Measurements from ENCODE around the gene CDX1. TPM values are rescaled to one million over a fixed set of nuclear protein-coding genes. Genes with fewer than 3 reads are reported as not detected.
A peak's percentile ranks its signal among the peaks of the same experiment; 100 is the strongest.

The CDX1 gene
- total and polyA plus RNA-seq, 3 experiments from 2014 or later = not detected

DNA sequence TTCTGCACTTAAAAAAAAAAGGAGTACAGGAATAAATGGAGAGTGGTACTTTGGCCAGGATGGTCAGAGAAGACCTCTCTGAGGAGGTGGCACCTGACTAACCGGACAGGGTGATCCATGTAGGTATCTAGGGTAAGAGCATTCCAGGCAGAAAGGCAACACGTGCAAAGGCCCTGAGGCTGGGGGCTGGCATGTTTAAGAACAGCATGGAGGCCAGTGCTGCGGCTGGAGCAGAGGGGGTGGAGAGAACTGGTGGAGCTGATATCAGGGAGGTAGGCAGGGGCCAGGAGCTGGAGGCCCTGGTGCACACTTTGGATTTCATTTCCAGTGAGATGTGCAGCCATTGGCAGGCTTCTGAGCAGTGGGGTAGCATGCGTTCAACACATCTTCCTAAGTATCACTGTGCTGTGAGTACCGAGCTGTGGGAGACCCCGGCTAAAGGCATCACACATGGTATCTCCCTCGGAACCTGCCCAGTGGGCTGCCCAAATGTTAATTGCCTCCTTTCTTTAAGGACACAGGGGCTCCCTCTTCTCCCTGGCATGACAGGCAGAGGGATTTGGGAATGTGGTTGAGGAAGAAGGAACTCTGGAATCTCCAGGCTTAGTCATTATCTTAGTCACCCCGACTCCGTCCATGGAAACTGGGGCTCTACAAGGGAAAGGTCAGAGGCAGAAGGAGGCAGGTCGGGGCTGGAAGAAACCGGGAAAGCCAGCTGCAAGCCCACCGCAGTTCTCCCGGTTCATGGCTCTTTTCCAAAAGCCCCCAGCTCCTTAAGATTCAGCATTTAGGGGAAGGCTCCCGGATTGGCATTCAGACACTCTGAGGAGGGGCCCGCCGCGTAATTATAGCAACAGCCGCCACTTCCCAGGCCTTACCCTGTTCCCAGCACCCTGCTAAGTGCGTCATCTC is 41.9 kb downstream of the CDX1 start:
- no peak for DNase-seq
- Histone ChIP-seq H3K27ac (ENCODE audit: low read depth, low read length) (no peak overlapping the region), H3K36me3 (ENCODE audit: insufficient read depth, low read length) (no peaks in the 10 kb centered on the region), H3K9me3 (ENCODE audit: low read length) (no peaks in the 10 kb centered on the region), H3K4me1 (ENCODE audit: insufficient read depth, low read length) (peaks cover 16% of the 10 kb centered on the region), H3K27me3 (ENCODE audit: insufficient read depth, low read length, poor library complexity, severe bottlenecking) (no peaks in the 10 kb centered on the region), H3K4me3 (ENCODE audit: low read length) (peak overlapping the region; percentile 1)
- Mint-ChIP-seq H3K4me1 (peaks cover 18 to 31% (median 21%) of the 10 kb centered on the region in 3 donors), H3K27ac (peak overlapping the region in 2 of 8 donors; percentile 26 to 31), H3K4me3 (peak overlapping the region in 6 of 7 donors; percentile 56 to 81 (median 68)), H3K36me3 (no peaks in the 10 kb centered on the region), H3K27me3 (peaks cover 9 to 21% of the 10 kb centered on the region in 2 donors), H3K9me3 (no peaks in the 10 kb centered on the region)
- POLR2A ChIA-PET = no interaction called here
- CTCF ChIA-PET = interaction anchor here (1.5 to 2.7 kb wide), 4 partner anchors 9 to 374 kb away, joined by 3 to 11 read pairs (median 4); no protein-coding TSS in a partner anchor

DNA sequence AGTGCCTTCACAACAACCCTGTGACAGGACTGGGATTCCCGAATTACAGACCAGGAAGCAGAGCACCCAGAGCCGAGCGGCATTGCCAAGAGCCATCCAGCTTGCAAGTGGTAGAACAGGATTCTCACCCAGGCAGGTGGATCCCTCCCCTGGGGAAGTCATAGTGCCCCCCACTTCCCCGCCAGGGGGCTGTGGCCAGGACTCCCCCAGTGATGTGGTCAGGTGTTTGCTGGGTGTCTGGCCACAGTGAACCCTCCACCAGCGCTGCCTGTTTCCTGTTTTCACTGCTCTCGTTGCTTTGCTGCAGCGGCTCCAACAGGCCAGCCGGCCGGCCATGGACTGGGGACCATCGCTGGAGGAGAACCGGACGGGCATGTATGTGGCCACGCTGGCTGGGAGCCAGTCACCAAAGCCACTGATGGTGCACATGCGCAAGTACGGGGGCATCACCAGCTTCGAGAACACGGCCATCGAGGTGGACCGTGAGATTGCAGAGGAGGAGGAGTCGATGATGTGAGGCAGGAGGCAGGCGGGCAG is 42.6 kb downstream of the CDX1 start:
- H3K27ac Mint-ChIP-seq = peak overlapping the region in 1 of 8 donors; percentile 10
- H3K9me3 Mint-ChIP-seq = no peaks in the 10 kb centered on the region
- no peak overlapping the region for H3K27ac ChIP-seq (ENCODE audit: low read depth, low read length)
- peaks cover 16% of the 10 kb centered on the region for H3K4me1 ChIP-seq (ENCODE audit: insufficient read depth, low read length)
- H3K27me3 ChIP-seq (ENCODE audit: insufficient read depth, low read length, poor library complexity, severe bottlenecking) = no peaks in the 10 kb centered on the region
- no peaks in the 10 kb centered on the region for H3K36me3 ChIP-seq (ENCODE audit: insufficient read depth, low read length)
- POLR2A ChIA-PET = interaction anchor here (0.9 kb wide), 1 partner anchor 12 kb away, joined by 3 read pairs; no protein-coding TSS in a partner anchor
- peaks cover 9 to 21% of the 10 kb centered on the region in 2 donors for H3K27me3 Mint-ChIP-seq
- H3K4me3 ChIP-seq (ENCODE audit: low read length) = peak overlapping the region; percentile 1
- H3K4me3 Mint-ChIP-seq = peak overlapping the region in 6 of 7 donors; percentile 56 to 81 (median 68)
- peak in 3 of 5 donors; percentile 56 to 63 (median 57) for DNase-seq
- H3K36me3 Mint-ChIP-seq = no peaks in the 10 kb centered on the region
- H3K4me1 Mint-ChIP-seq = peaks cover 18 to 31% (median 21%) of the 10 kb centered on the region in 3 donors
- CTCF ChIA-PET = interaction anchor here (1.5 to 2.7 kb wide), 4 partner anchors 9 to 375 kb away, joined by 3 to 11 read pairs (median 4); no protein-coding TSS in a partner anchor
- H3K9me3 ChIP-seq (ENCODE audit: low read length) = no peaks in the 10 kb centered on the region

DNA sequence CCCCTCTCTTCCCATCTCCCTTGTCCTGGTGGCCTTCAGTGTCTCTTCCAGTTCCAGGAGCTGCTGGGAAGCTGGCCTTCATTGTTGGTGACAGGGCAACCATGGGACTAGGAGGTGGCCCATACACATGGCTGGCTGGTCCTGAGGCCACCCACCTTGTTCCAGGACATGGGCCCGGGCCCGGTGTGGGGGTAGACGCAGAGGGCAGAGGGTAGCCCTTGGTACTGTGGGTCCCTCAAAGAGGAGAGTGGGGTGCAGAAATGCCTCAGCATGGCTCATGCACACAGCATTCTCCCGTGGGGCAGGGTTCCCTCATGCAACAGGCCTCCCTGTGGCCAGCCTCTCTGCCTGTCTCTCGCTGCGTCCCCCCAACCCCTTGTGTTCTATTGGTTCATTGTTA is 44.1 kb downstream of the CDX1 start:
- Mint-ChIP-seq H3K9me3 (no peaks in the 10 kb centered on the region), H3K4me3 (no peak overlapping the region), H3K27ac (no peak overlapping the region), H3K36me3 (no peaks in the 10 kb centered on the region), H3K4me1 (peaks cover 18 to 31% (median 21%) of the 10 kb centered on the region in 3 donors), H3K27me3 (peaks cover 9 to 19% of the 10 kb centered on the region in 2 donors)
- H3K9me3 ChIP-seq (ENCODE audit: low read length) = no peaks in the 10 kb centered on the region
- CTCF ChIA-PET = no interaction called here
- no peak for DNase-seq
- no peaks in the 10 kb centered on the region for H3K27me3 ChIP-seq (ENCODE audit: insufficient read depth, low read length, poor library complexity, severe bottlenecking)
- no peaks in the 10 kb centered on the region for H3K36me3 ChIP-seq (ENCODE audit: insufficient read depth, low read length)
- POLR2A ChIA-PET = no interaction called here
- peaks cover 16% of the 10 kb centered on the region for H3K4me1 ChIP-seq (ENCODE audit: insufficient read depth, low read length)
- H3K4me3 ChIP-seq (ENCODE audit: low read length) = no peak overlapping the region
- no peak overlapping the region for H3K27ac ChIP-seq (ENCODE audit: low read depth, low read length)

DNA sequence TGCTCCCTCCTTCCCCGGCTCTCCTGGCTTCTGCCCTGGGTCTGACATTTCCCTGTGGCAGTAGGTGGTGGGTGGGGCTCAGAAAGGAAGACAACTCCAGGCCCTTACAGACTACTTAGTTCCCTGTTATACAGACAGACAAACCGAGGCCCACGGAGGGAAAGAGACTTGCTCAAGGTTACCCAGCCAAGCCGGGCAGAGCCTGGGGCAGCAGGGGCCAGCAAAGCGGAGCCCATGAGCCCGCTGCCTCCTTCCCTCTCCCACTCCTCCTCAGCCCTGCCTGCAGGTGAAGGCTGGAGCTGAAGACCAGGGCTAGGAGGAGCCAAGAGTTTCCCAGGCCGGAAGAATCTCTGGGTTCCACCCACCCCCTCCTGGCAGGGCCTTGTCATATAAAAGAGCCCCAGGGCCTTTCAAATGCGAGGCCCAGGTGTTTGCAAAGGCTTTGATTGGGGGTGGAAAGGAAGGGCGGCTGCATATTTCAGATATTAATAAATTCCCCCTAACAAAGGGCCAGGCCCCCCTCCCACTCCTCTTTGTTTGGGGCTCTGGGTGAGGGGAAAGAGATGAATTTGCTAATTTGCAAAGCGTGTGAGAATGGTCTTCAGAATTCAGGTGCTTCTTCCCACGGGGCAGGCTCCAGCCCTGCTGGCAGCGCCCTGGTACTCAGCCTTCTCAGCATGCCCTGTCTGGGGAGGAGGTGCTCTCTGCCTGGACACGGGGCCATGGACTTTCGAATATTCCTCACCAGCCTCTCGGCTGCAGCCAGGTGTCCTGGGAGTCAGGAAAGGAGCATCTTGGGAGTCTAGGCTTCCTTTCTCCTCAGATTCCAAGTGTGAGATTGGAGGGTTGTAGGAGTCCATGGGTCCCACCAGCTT is 44.8 kb downstream of the CDX1 start:
- Mint-ChIP-seq H3K36me3 (no peaks in the 10 kb centered on the region), H3K9me3 (no peaks in the 10 kb centered on the region), H3K27me3 (peaks cover 9 to 18% of the 10 kb centered on the region in 2 donors), H3K27ac (no peak overlapping the region), H3K4me1 (peaks cover 18 to 28% (median 21%) of the 10 kb centered on the region in 3 donors), H3K4me3 (no peak overlapping the region)
- H3K27me3 ChIP-seq (ENCODE audit: insufficient read depth, low read length, poor library complexity, severe bottlenecking) = no peaks in the 10 kb centered on the region
- ChIA-PET POLR2A (no interaction called here), CTCF (interaction anchor here (0.8 kb wide), 1 partner anchor 49 kb away, joined by 3 read pairs; no protein-coding TSS in a partner anchor)
- no peaks in the 10 kb centered on the region for H3K9me3 ChIP-seq (ENCODE audit: low read length)
- no peak for DNase-seq
- H3K36me3 ChIP-seq (ENCODE audit: insufficient read depth, low read length) = no peaks in the 10 kb centered on the region
- H3K4me1 ChIP-seq (ENCODE audit: insufficient read depth, low read length) = peaks cover 16% of the 10 kb centered on the region
- H3K27ac ChIP-seq (ENCODE audit: low read depth, low read length) = no peak overlapping the region
- H3K4me3 ChIP-seq (ENCODE audit: low read length) = no peak overlapping the region

- no peaks in the 10 kb centered on the region for H3K36me3 ChIP-seq (ENCODE audit: insufficient read depth, low read length)
- H3K9me3 ChIP-seq (ENCODE audit: low read length) = no peaks in the 10 kb centered on the region
- no peaks in the 10 kb centered on the region for H3K27me3 ChIP-seq (ENCODE audit: insufficient read depth, low read length, poor library complexity, severe bottlenecking)
- H3K27ac ChIP-seq (ENCODE audit: low read depth, low read length) = no peak overlapping the region
- no peak overlapping the region for H3K27ac Mint-ChIP-seq
- no peak for DNase-seq
- H3K9me3 Mint-ChIP-seq = no peaks in the 10 kb centered on the region
- peaks cover 12 to 16% (median 15%) of the 10 kb centered on the region in 3 donors for H3K4me1 Mint-ChIP-seq
- H3K4me1 ChIP-seq (ENCODE audit: insufficient read depth, low read length) = peaks cover 13% of the 10 kb centered on the region
- H3K4me3 Mint-ChIP-seq = no peak overlapping the region
- ChIA-PET POLR2A (no interaction called here), CTCF (interaction anchor here (2.1 kb wide), 1 partner anchor 51 kb away, joined by 6 read pairs; no protein-coding TSS in a partner anchor)
- no peaks in the 10 kb centered on the region for H3K36me3 Mint-ChIP-seq
- H3K27me3 Mint-ChIP-seq = peaks cover 6 to 17% of the 10 kb centered on the region in 2 donors
- H3K4me3 ChIP-seq (ENCODE audit: low read length) = no peak overlapping the region
Measured at GRCh38 chr5:150213530-150213929, 47.0 kb downstream of the CDX1 start.

- Mint-ChIP-seq H3K27me3 (peaks cover 6 to 16% of the 10 kb centered on the region in 2 donors), H3K27ac (no peak overlapping the region), H3K4me1 (peaks cover 4 to 8% (median 7%) of the 10 kb centered on the region in 3 donors), H3K36me3 (no peaks in the 10 kb centered on the region), H3K9me3 (no peaks in the 10 kb centered on the region), H3K4me3 (no peak overlapping the region)
- ChIA-PET POLR2A (no interaction called here), CTCF (interaction anchor here (0.8 to 2.2 kb wide), 4 partner anchors 8 to 222 kb away, joined by 3 to 6 read pairs (median 4); no protein-coding TSS in a partner anchor)
- H3K4me1 ChIP-seq (ENCODE audit: insufficient read depth, low read length) = peaks cover 6% of the 10 kb centered on the region
- no peaks in the 10 kb centered on the region for H3K27me3 ChIP-seq (ENCODE audit: insufficient read depth, low read length, poor library complexity, severe bottlenecking)
- DNase-seq = no peak
- no peaks in the 10 kb centered on the region for H3K36me3 ChIP-seq (ENCODE audit: insufficient read depth, low read length)
- H3K27ac ChIP-seq (ENCODE audit: low read depth, low read length) = no peak overlapping the region
- no peak overlapping the region for H3K4me3 ChIP-seq (ENCODE audit: low read length)
- no peaks in the 10 kb centered on the region for H3K9me3 ChIP-seq (ENCODE audit: low read length)
Measured at GRCh38 chr5:150214289-150214688, 47.7 kb downstream of the CDX1 start.

- Histone ChIP-seq H3K27me3 (ENCODE audit: insufficient read depth, low read length, poor library complexity, severe bottlenecking) (no peaks in the 10 kb centered on the region), H3K4me3 (ENCODE audit: low read length) (no peak overlapping the region), H3K27ac (ENCODE audit: low read depth, low read length) (no peak overlapping the region), H3K36me3 (ENCODE audit: insufficient read depth, low read length) (no peaks in the 10 kb centered on the region), H3K9me3 (ENCODE audit: low read length) (no peaks in the 10 kb centered on the region), H3K4me1 (ENCODE audit: insufficient read depth, low read length) (no peaks in the 10 kb centered on the region)
- CTCF ChIA-PET = interaction anchor here (0.6 to 2.2 kb wide), 5 partner anchors 15 to 200 kb away, joined by 3 to 6 read pairs (median 4); no protein-coding TSS in a partner anchor
- DNase-seq = no peak
- Mint-ChIP-seq H3K27me3 (peaks cover 2 to 16% of the 10 kb centered on the region in 2 donors), H3K4me3 (no peak overlapping the region), H3K36me3 (no peaks in the 10 kb centered on the region), H3K9me3 (no peaks in the 10 kb centered on the region), H3K27ac (no peak overlapping the region), H3K4me1 (peaks cover 0 to 5% (median 0%) of the 10 kb centered on the region in 3 donors)
- POLR2A ChIA-PET = no interaction called here
Measured at GRCh38 chr5:150215979-150216944, 49.7 kb downstream of the CDX1 start.

All from CD8-positive, alpha-beta memory T cell (primary cell).